Measurements from ENCODE around the gene PLCB4.

The PLCB4 gene

GRCh38 chr20:9286501-9287461 is 217.9 kb downstream of the PLCB4 start:
- DNase-seq, result no peak

- no peak for DNase-seq
These were observed 218.9 kb downstream of the PLCB4 start for GRCh38 chr20:9287826-9288225.

GRCh38 chr20:9290331-9290730 is 221.4 kb downstream of the PLCB4 start:
- DNase-seq, result no peak

- no peak for DNase-seq
These were observed 224.3 kb downstream of the PLCB4 start for GRCh38 chr20:9293145-9293544.

- no peak for DNase-seq
These were observed 225.2 kb downstream of the PLCB4 start for GRCh38 chr20:9294041-9294440.

GRCh38 chr20:9298906-9299305 is 230.0 kb downstream of the PLCB4 start:
- DNase-seq, result no peak

GRCh38 chr20:9300080-9300479 is 231.2 kb downstream of the PLCB4 start:
- DNase-seq, result no peak

GRCh38 chr20:9300534-9300933 is 231.6 kb downstream of the PLCB4 start:
- DNase-seq, result no peak

GRCh38 chr20:9301129-9302090 is 232.5 kb downstream of the PLCB4 start:
- DNase-seq, result no peak

- no peak for DNase-seq
These were observed 233.2 kb downstream of the PLCB4 start for GRCh38 chr20:9302091-9302462.

GRCh38 chr20:9306521-9306920 is 237.6 kb downstream of the PLCB4 start:
- DNase-seq, result no peak

- no peak for DNase-seq
These were observed 239.2 kb downstream of the PLCB4 start for GRCh38 chr20:9308056-9308455.

- DNase-seq, result no peak
These were observed 242.2 kb downstream of the PLCB4 start for GRCh38 chr20:9311132-9311531.

GRCh38 chr20:9319687-9320384 is 250.9 kb downstream of the PLCB4 start:
- DNase-seq, result no peak

GRCh38 chr20:9321007-9321406 is 252.1 kb downstream of the PLCB4 start:
- DNase-seq, result no peak

- DNase-seq, result no peak
These were observed 253.8 kb downstream of the PLCB4 start for GRCh38 chr20:9322661-9323060.

- DNase-seq, result no peak
These were observed 254.7 kb downstream of the PLCB4 start for GRCh38 chr20:9323622-9324021.

GRCh38 chr20:9329355-9330101 is 260.6 kb downstream of the PLCB4 start:
- no peak for DNase-seq

GRCh38 chr20:9330151-9330550 is 261.3 kb downstream of the PLCB4 start:
- DNase-seq, result no peak

- DNase-seq, result no peak
These were observed 263.0 kb downstream of the PLCB4 start for GRCh38 chr20:9331707-9332435.

- no peak for DNase-seq
These were observed 264.0 kb downstream of the PLCB4 start for GRCh38 chr20:9332791-9333479.
